Measurements from ENCODE around the gene RGS3.
"Not testable (repeated sequence)": the region's sequence is repeated elsewhere in the genome, so short reads cannot be mapped to it uniquely, and the experiment has no call there.

The RGS3 gene

DNA sequence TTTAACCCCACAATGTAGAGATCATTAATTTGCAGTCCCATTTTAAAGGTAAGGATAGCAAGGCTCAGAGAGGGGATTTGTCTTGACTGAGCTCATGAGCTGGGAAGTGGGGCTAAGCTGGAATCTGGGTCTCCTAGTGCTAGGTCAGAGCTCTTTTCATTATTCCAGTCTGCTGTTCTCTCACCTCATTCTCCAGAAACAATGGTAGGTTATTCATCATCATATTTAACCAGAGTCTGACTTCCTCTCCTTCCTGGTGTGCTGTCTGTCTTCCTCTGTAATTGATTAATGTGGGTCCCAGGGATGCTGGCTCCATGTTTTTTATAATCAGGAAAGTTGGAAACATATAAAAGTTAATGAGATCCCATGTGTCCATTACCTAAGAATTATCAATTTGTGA lies 32.3 kb upstream of the RGS3 start:
- H3K4me1 ChIP-seq (ENCODE audit: control insufficient read depth, insufficient read depth, low read length) = no peaks in the 10 kb centered on the region
- H3K4me3 ChIP-seq (ENCODE audit: low read depth, low read length) = no peak overlapping the region
- H3K9me3 ChIP-seq (ENCODE audit: control insufficient read depth, insufficient read depth, low read depth, low read length) = no peaks in the 10 kb centered on the region
- no peak for TF ChIP-seq ZNF202 (tag by site-specific recombination; IDR thresholded peaks at IDR 0.05; ENCODE audit: borderline replicate concordance)
- no peak for TF ChIP-seq SCRT2 (tag by site-specific recombination; IDR thresholded peaks at IDR 0.05)
- TF ChIP-seq, protein P1, sequence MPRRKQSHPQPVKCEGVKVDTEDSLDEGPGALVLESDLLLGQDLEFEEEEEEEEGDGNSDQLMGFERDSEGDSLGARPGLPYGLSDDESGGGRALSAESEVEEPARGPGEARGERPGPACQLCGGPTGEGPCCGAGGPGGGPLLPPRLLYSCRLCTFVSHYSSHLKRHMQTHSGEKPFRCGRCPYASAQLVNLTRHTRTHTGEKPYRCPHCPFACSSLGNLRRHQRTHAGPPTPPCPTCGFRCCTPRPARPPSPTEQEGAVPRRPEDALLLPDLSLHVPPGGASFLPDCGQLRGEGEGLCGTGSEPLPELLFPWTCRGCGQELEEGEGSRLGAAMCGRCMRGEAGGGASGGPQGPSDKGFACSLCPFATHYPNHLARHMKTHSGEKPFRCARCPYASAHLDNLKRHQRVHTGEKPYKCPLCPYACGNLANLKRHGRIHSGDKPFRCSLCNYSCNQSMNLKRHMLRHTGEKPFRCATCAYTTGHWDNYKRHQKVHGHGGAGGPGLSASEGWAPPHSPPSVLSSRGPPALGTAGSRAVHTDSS (tag by site-specific recombination; IDR thresholded peaks at IDR 0.05) = no peak
- TF ChIP-seq ZNF302 (tag by site-specific recombination; IDR thresholded peaks at IDR 0.05; ENCODE audit: low read depth) = no peak
- TF ChIP-seq GLIS1 (tag by site-specific recombination; IDR thresholded peaks at IDR 0.05) = no peak
- H3K36me3 ChIP-seq (ENCODE audit: control insufficient read depth in 2 of 2, insufficient read depth in 1 of 2, low read length in 2 of 2) = no peaks in the 10 kb centered on the region
- H3K27ac ChIP-seq (ENCODE audit: extremely low read depth, low read depth, low read length) = no peak overlapping the region
- ChIA-PET CTCF (interaction anchor here (0.7 to 3.2 kb wide), 7 partner anchors 28 to 746 kb away, joined by 3 to 13 read pairs (median 3); no protein-coding TSS in a partner anchor), POLR2A (no interaction called here)

DNA sequence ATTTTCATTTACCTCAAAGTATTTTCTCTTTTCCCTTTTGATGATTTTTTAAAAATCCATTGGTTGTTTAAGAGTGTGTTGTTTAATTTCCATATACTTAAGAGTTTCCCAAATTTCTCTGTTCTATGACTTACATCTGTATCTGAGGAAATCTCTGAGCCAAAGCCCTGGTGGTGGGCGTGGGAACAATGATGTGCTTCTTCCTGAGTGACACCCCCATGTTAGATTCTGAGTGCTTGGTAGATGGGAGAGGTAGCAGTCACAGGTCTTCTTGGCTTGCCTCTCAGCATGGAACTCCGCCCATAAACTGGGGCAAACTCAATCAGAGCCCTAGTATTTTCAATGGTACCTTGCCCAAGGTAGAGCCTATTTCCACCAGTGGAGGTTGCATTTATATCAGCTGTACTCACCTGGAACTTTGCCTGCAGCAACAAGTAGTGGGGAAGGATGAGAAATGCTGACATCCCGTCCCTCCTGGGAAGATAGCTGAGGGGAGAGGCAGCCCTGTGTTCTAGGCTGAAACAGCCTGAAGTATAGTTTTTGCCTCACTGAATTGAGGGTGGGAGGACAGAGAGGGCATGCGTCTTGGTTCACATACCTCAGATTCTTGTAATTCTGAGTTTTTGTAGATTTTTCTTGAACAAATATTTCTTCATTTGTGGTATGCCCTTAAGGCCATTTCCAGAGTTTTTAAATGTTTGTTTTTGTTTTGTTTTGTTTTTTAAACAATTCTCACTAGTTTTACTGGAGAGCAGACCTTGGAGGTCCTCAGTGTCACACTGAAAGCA lies 26.6 kb upstream of the RGS3 start:
- H3K27ac ChIP-seq (ENCODE audit: extremely low read depth, low read depth, low read length) = no peak overlapping the region
- ChIA-PET CTCF (interaction anchor here (1.5 kb wide), 1 partner anchor 162 kb away, joined by 3 read pairs; the partner anchor contains the start of gene CDC26), POLR2A (no interaction called here)
- no peaks in the 10 kb centered on the region for H3K9me3 ChIP-seq (ENCODE audit: control insufficient read depth, insufficient read depth, low read depth, low read length)
- H3K4me1 ChIP-seq (ENCODE audit: control insufficient read depth, insufficient read depth, low read length) = no peaks in the 10 kb centered on the region
- no peak for TF ChIP-seq ZNF146 (tag by site-specific recombination; IDR thresholded peaks at IDR 0.05)
- no peak for TF ChIP-seq HOXD13 (CRISPR knock-in tag; IDR thresholded peaks at IDR 0.05; ENCODE audit: borderline replicate concordance)
- TF ChIP-seq ZNF529 (tag by site-specific recombination; IDR thresholded peaks at IDR 0.05; ENCODE audit: insufficient replicate concordance) = no peak
- no peak for TF ChIP-seq ZNF664 (tag by site-specific recombination; IDR thresholded peaks at IDR 0.05)
- no peak for TF ChIP-seq ZBTB20 (tag by site-specific recombination; IDR thresholded peaks at IDR 0.05)
- TF ChIP-seq, protein P2, sequence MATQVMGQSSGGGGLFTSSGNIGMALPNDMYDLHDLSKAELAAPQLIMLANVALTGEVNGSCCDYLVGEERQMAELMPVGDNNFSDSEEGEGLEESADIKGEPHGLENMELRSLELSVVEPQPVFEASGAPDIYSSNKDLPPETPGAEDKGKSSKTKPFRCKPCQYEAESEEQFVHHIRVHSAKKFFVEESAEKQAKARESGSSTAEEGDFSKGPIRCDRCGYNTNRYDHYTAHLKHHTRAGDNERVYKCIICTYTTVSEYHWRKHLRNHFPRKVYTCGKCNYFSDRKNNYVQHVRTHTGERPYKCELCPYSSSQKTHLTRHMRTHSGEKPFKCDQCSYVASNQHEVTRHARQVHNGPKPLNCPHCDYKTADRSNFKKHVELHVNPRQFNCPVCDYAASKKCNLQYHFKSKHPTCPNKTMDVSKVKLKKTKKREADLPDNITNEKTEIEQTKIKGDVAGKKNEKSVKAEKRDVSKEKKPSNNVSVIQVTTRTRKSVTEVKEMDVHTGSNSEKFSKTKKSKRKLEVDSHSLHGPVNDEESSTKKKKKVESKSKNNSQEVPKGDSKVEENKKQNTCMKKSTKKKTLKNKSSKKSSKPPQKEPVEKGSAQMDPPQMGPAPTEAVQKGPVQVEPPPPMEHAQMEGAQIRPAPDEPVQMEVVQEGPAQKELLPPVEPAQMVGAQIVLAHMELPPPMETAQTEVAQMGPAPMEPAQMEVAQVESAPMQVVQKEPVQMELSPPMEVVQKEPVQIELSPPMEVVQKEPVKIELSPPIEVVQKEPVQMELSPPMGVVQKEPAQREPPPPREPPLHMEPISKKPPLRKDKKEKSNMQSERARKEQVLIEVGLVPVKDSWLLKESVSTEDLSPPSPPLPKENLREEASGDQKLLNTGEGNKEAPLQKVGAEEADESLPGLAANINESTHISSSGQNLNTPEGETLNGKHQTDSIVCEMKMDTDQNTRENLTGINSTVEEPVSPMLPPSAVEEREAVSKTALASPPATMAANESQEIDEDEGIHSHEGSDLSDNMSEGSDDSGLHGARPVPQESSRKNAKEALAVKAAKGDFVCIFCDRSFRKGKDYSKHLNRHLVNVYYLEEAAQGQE (tag by site-specific recombination; IDR thresholded peaks at IDR 0.05) = no peak
- TF ChIP-seq, protein P3, sequence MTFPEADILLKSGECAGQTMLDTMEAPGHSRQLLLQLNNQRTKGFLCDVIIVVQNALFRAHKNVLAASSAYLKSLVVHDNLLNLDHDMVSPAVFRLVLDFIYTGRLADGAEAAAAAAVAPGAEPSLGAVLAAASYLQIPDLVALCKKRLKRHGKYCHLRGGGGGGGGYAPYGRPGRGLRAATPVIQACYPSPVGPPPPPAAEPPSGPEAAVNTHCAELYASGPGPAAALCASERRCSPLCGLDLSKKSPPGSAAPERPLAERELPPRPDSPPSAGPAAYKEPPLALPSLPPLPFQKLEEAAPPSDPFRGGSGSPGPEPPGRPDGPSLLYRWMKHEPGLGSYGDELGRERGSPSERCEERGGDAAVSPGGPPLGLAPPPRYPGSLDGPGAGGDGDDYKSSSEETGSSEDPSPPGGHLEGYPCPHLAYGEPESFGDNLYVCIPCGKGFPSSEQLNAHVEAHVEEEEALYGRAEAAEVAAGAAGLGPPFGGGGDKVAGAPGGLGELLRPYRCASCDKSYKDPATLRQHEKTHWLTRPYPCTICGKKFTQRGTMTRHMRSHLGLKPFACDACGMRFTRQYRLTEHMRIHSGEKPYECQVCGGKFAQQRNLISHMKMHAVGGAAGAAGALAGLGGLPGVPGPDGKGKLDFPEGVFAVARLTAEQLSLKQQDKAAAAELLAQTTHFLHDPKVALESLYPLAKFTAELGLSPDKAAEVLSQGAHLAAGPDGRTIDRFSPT (tag by site-specific recombination; IDR thresholded peaks at IDR 0.05) = no peak
- TF ChIP-seq ZNF324 (tag by site-specific recombination; IDR thresholded peaks at IDR 0.05) = no peak
- no peak overlapping the region for H3K4me3 ChIP-seq (ENCODE audit: low read depth, low read length)
- H3K36me3 ChIP-seq (ENCODE audit: control insufficient read depth in 2 of 2, insufficient read depth in 1 of 2, low read length in 2 of 2) = no peaks in the 10 kb centered on the region

DNA sequence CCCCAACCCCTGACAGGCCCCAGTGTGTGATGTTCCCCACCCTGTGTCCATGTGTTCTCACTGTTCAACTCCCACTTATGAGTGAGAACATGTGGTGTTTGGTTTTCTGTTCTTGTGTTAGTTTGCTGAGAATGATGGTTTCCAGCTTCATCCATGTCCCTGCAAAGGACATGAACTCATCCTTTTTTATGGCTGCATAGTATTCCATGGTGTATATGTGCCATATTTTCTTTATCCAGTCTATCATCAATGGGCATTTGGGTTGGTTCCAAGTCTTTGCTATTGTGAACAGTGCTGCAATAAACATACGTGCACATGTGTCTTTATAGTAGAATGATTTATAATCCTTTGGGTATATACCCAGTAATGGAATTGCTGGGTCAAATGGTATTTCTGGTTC lies 25.8 kb upstream of the RGS3 start:
- POLR2A ChIA-PET; H3K9me3 ChIP-seq (ENCODE audit: control insufficient read depth, insufficient read depth, low read depth, low read length); H3K27ac ChIP-seq (ENCODE audit: extremely low read depth, low read depth, low read length); H3K4me1 ChIP-seq (ENCODE audit: control insufficient read depth, insufficient read depth, low read length); H3K36me3 ChIP-seq (ENCODE audit: control insufficient read depth in 2 of 2, insufficient read depth in 1 of 2, low read length in 2 of 2); H3K4me3 ChIP-seq (ENCODE audit: low read depth, low read length): not testable (repeated sequence)
- TF ChIP-seq ZNF146 (tag by site-specific recombination; IDR thresholded peaks at IDR 0.05) = peak; percentile 85
- CTCF ChIA-PET = interaction anchor here (0.8 kb wide), 1 partner anchor 9 kb away, joined by 3 read pairs; no protein-coding TSS in a partner anchor

All from HEK293 (cell line).